BJ (cell line): ENCODE data around the gene EHF. TPM values are rescaled to one million over a fixed set of nuclear protein-coding genes. Genes with fewer than 3 reads are reported as not detected.

Experiments
- CTCF ChIA-PET: fragments of 350-600 bp; formaldehyde crosslinking; extraction: SDS; loops from one replicate; lab custom pipeline; 2021; ENCODE audit warnings: antibody characterized with exemption, inconsistent platforms; lab: Yijun Ruan, JAX
- POLR2A ChIA-PET: fragments of 300-600 bp; sonication (Branson Sonifier 250); formaldehyde crosslinking; extraction: SDS; loops from one replicate; lab custom pipeline; 2021; ENCODE audit warnings: antibody characterized with exemption; lab: Charles Lee
- DNase-seq: peaks from one replicate; pipeline ENCODE4 v3.0.0-alpha.2; 2011; ENCODE audit warnings: low read depth
- H3K27me3 ChIP-seq: 2 replicates; pipeline ENCODE4 v1.6.0; 2011; ENCODE audit warnings: low read length; ENCODE audit not compliant: control insufficient read depth, insufficient read depth
- H3K36me3 ChIP-seq: 2 replicates; pipeline ENCODE4 v1.5.1; 2011; ENCODE audit warnings: low read length; ENCODE audit not compliant: control insufficient read depth, insufficient read depth
- H3K4me3 ChIP-seq: 2 replicates; pipeline ENCODE4 v1.5.1; 2011; ENCODE audit warnings: low read depth, mild to moderate bottlenecking, control low read depth, low read length
- CTCF ChIP-seq: IDR thresholded peaks from 2 replicates; pipeline ENCODE4 v1.5.1; 2011; ENCODE audit warnings: low read depth, mild to moderate bottlenecking, control low read depth, inconsistent platforms, low read length, moderate library complexity; ENCODE audit not compliant: insufficient read depth
- polyA plus RNA-seq: library from polyadenylated mRNA; depleted of rRNA; stranded (reverse); fragments of >200 nt; gene quantifications from 2 replicates; pipeline ENCODE4 v1.2.3, GENCODE V29; 2011

The EHF gene
- polyA plus RNA-seq, 1 experiment = not detected

DNA sequence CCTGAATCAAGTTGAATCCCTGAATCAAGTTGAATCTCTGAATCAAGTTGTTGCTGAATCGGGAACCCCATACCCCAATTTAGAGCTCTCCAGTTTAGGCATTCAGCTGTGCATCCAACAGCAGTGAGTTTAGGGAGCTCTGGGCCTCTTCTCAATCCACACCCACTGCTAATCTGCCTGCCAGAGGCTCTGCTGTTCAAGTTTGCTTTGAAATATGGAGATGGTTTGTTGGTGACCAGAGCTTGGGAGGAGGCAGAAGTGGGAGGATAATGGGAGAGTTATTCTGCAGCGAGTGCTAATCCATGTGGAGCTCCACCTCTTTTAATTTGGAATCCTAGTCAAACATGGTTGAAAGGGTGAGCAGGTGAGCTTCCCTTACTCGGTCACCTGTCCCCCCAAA lies 22.4 kb downstream of the EHF start:
- Histone ChIP-seq H3K36me3 (no peaks in the 10 kb centered on the region), H3K27me3 (no peaks in the 10 kb centered on the region), H3K4me3 (no peak overlapping the region)
- CTCF ChIA-PET = interaction anchor here (0.8 to 1.3 kb wide), 3 partner anchors 10 to 18 kb away, joined by 3 read pairs; no protein-coding TSS in a partner anchor
- no peak for DNase-seq
- TF ChIP-seq CTCF = no peak
- POLR2A ChIA-PET = no interaction called here

DNA sequence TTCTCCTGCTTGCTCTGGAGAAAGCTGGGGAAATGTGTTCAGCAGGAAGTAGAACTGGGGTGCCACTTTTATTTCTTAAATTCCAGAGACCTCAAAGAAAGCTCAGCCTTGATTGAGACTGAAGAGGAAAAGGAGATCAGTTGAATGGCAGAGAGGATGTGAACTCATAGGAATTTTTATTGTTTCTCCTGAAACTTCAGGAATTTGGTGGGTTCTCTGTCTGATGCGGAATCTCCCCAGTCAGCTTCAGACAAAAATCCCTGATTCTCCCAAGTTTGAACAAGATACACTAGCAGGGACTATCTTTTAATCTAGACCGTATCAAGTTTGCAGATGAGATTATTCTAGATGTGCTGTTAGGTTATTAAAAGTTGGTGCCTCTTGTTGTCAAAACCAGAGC lies 23.0 kb downstream of the EHF start:
- CTCF ChIA-PET = interaction anchor here (0.8 to 1.3 kb wide), 3 partner anchors 10 to 19 kb away, joined by 3 read pairs; no protein-coding TSS in a partner anchor
- DNase-seq = no peak
- POLR2A ChIA-PET = interaction anchor here (1.1 kb wide), 1 partner anchor 10 kb away, joined by 3 read pairs; no protein-coding TSS in a partner anchor

GRCh38 chr11:34644669-34645406 lies 23.9 kb downstream of the EHF start:
- DNase-seq = peak; percentile 50
- Histone ChIP-seq H3K27me3 (no peaks in the 10 kb centered on the region), H3K36me3 (no peaks in the 10 kb centered on the region), H3K4me3 (no peak overlapping the region)
- CTCF ChIA-PET = interaction anchor here (1.3 kb wide), 2 partner anchors 11 to 58 kb away, joined by 3 to 4 read pairs; no protein-coding TSS in a partner anchor
- POLR2A ChIA-PET = interaction anchor here (0.7 to 1.1 kb wide), 2 partner anchors 9 to 13 kb away, joined by 3 read pairs; no protein-coding TSS in a partner anchor
- TF ChIP-seq CTCF = no peak

More for the DNA sequence above, 23.0 kb downstream of the EHF start:
- Histone ChIP-seq H3K4me3 (no peak overlapping the region), H3K36me3 (no peaks in the 10 kb centered on the region), H3K27me3 (no peaks in the 10 kb centered on the region)
- TF ChIP-seq CTCF = no peak

DNA sequence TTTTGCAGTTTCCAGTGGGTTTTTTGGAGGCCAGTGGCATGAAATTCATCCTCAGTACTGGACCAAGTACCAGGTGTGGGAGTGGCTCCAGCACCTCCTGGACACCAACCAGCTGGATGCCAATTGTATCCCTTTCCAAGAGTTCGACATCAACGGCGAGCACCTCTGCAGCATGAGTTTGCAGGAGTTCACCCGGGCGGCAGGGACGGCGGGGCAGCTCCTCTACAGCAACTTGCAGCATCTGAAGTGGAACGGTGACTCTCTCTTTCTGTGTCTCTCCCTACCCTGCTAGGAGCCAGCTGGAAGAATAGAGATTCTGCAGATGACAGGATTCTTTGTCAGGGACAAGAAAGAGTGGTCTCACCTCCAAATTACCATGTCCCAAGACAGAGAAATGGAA lies 25.5 kb downstream of the EHF start:
- no peak for DNase-seq
- POLR2A ChIA-PET = no interaction called here
- H3K4me3 ChIP-seq = no peak overlapping the region
- CTCF ChIA-PET = interaction anchor here (0.6 to 1.3 kb wide), 2 partner anchors 9 to 60 kb away, joined by 3 to 4 read pairs; no protein-coding TSS in a partner anchor
- TF ChIP-seq CTCF = no peak; the same call in 1 of the 2 replicates
- no peaks in the 10 kb centered on the region for H3K36me3 ChIP-seq
- no peaks in the 10 kb centered on the region for H3K27me3 ChIP-seq

- TF ChIP-seq CTCF = no peak
- Histone ChIP-seq H3K36me3 (no peaks in the 10 kb centered on the region), H3K27me3 (no peaks in the 10 kb centered on the region), H3K4me3 (no peak overlapping the region)
- peak; percentile 39 for DNase-seq
- ChIA-PET POLR2A (interaction anchor here (0.5 kb wide), 1 partner anchor 840 kb away, joined by 5 read pairs; no protein-coding TSS in a partner anchor), CTCF (interaction anchor here (0.9 to 1.3 kb wide), 2 partner anchors 60 to 61 kb away, joined by 3 to 4 read pairs; no protein-coding TSS in a partner anchor)
These were observed 26.2 kb downstream of the EHF start for GRCh38 chr11:34647131-34647530.
